ENCODE data around the gene BCR. TPM values are rescaled to one million over a fixed set of nuclear protein-coding genes. Genes with fewer than 3 reads are reported as not detected.
A peak's percentile ranks its signal among the peaks of the same experiment; 100 is the strongest.

Gene BCR
- total and polyA plus RNA-seq, 2 of the 8 experiments (the other 6 are each of a cell fraction or from before 2014, with no cell fraction given) = 66.7 to 130 TPM

- Histone ChIP-seq H2BK120ac (replicated peaks; ENCODE audit: low read depth, low read length) (no peak overlapping the region), H2AFZ (ENCODE audit: low read length) (no peak overlapping the region), H2BK20ac (ENCODE audit: low read length) (no peak overlapping the region), H3K4me3 (ENCODE audit: extremely low read depth in 1 of 4, insufficient read depth in 2 of 4, low read depth in 3 of 4, low read length in 4 of 4) (no peak overlapping the region), H4K5ac (ENCODE audit: insufficient read length, low read depth, low read length) (no peak overlapping the region), H3K14ac (ENCODE audit: insufficient read length) (no peak overlapping the region), H3K27ac (ENCODE audit: low read depth, low read length) (no peak overlapping the region), H2AK5ac (ENCODE audit: low read depth, low read length) (no peak overlapping the region), H3K4ac (replicated peaks; ENCODE audit: insufficient read length, low read depth, low read length) (no peak overlapping the region), H3K18ac (ENCODE audit: extremely low read depth, low read length) (no peak overlapping the region), H4K20me1 (replicated peaks in 1 of 2; ENCODE audit: control insufficient read depth in 1 of 2, insufficient read depth in 2 of 2, low read length in 2 of 2) (peaks cover 14 to 15% of the 10 kb centered on the region in 2 experiments), H2BK5ac (ENCODE audit: low read depth, low read length) (0 out of 2 replicates have a peak overlapping the region, but pooled peaks have one; percentile 49), H3K23me2 (ENCODE audit: low read depth, low read length) (no peaks in the 10 kb centered on the region), H2BK15ac (ENCODE audit: low read length) (no peak overlapping the region), H3K23ac (ENCODE audit: insufficient read length) (no peak overlapping the region), H4K91ac (replicated peaks; ENCODE audit: insufficient read length, low read length) (no peak overlapping the region), H3K36me3 (ENCODE audit: control insufficient read depth in 2 of 4, insufficient read depth in 4 of 4, low read length in 3 of 4) (peaks cover 12 to 29% (median 23%) of the 10 kb centered on the region in 4 experiments; a peak in 7 of 8 replicates), H3K27me3 (replicated peaks in 1 of 4; ENCODE audit: control insufficient read depth in 3 of 4, extremely low read depth in 1 of 4, insufficient read depth in 3 of 4, low read length in 3 of 4) (no peaks in the 10 kb centered on the region), H3K79me1 (ENCODE audit: low read depth, low read length) (peaks cover 8% of the 10 kb centered on the region), H3K4me2 (ENCODE audit: insufficient read depth in 1 of 2, low read depth in 2 of 2, low read length in 2 of 2) (no peak overlapping the region), H2BK12ac (ENCODE audit: low read depth, low read length) (no peak overlapping the region), H3K9me3 (ENCODE audit: insufficient read depth in 2 of 2, low read depth in 1 of 2, low read length in 1 of 2) (no peaks in the 10 kb centered on the region), H4K8ac (ENCODE audit: extremely low read depth, insufficient read depth, low read length) (no peak overlapping the region), H3K4me1 (replicated peaks in 1 of 4; ENCODE audit: control insufficient read depth in 3 of 4, insufficient read depth in 4 of 4, low read length in 3 of 4) (peaks cover 3 to 18% (median 6%) of the 10 kb centered on the region in 4 experiments), H3K56ac (replicated peaks; ENCODE audit: insufficient read length, low read depth, low read length) (no peak overlapping the region), H3K79me2 (ENCODE audit: control insufficient read depth in 1 of 2, insufficient read depth in 2 of 2, low read length in 2 of 2) (peaks cover 0 to 20% of the 10 kb centered on the region in 2 experiments; a peak in 2 of 4 replicates), H3K9ac (replicated peaks in 1 of 4; ENCODE audit: extremely low read depth in 1 of 4, low read depth in 3 of 4, low read length in 3 of 4) (no peak overlapping the region)
- POLR2A ChIA-PET (ENCODE audit: partially characterized antibody) = interaction anchor here (1.0 to 1.2 kb wide), 2 partner anchors 63 to 81 kb away, joined by 3 to 4 read pairs; no protein-coding TSS in a partner anchor
- FAIRE-seq (no peak), DNase-seq (ENCODE audit: low read depth in 1 of 2, low spot score in 2 of 2) (no peak)
- CTCF ChIA-PET (ENCODE audit: partially characterized antibody) = interaction anchor here (0.6 to 18.6 kb wide), 8 partner anchors 8 to 133 kb away, joined by 3 to 358 read pairs (median 6); partner anchors contain the start of gene BCR
- TF ChIP-seq USF2 (IDR thresholded peaks at IDR 0.05; ENCODE audit: low read length) = no peak
- TF ChIP-seq BRCA1 (IDR thresholded peaks at IDR 0.05; ENCODE audit: low read depth, low read length) = no peak
- TF ChIP-seq POU5F1 (IDR thresholded peaks at IDR 0.05; ENCODE audit: low read depth, low read length) = no peak
- no peak for TF ChIP-seq BACH1 (IDR thresholded peaks at IDR 0.05; ENCODE audit: low read length)
- no peak for TF ChIP-seq ATF2 (IDR thresholded peaks at IDR 0.05; ENCODE audit: low read length)
- no peak for TF ChIP-seq RXRA (IDR thresholded peaks at IDR 0.05; ENCODE audit: insufficient read depth, low read depth, low read length)
- no peak for TF ChIP-seq MAFK (IDR thresholded peaks at IDR 0.05; ENCODE audit: low read depth, low read length)
- WGBS, 2 experiments (ENCODE audit: extremely low coverage in 1 of 2, insufficient coverage in 1 of 2, insufficient read length in 1 of 2, insufficient replicate concordance in 2 of 2, low coverage in 1 of 2, low lambda C conversion rate in 2 of 2, missing lambda C conversion rate in 1 of 2) = 95% methylated on average over 43 of the region's 60 CpGs; no CpG with 5 or more reads in 1 of the 2 experiments
Measured at GRCh38 chr22:23262518-23263332, 82.4 kb downstream of the BCR start.

Measured in H1 (cell line).